Activated CD8-positive, alpha-beta memory T cell treated with anti-CD3 and anti-CD28 coated beads, Interleukin-2, amount 50 U/mL, for 1 hour (primary cell): ENCODE measurements around the gene RELT.

Source experiments
- DNase-seq: peaks from one replicate; pipeline ENCODE4 v3.0.0-alpha.2; 2020; ENCODE audit errors: extremely low read depth

Gene RELT

GRCh38 chr11:73402834-73403185 lies 26.6 kb downstream of the RELT start:
- DNase-seq = no peak

GRCh38 chr11:73403541-73403940 lies 27.3 kb downstream of the RELT start:
- no peak for DNase-seq

- DNase-seq = no peak
Measured at GRCh38 chr11:73404048-73404447, 27.8 kb downstream of the RELT start.

GRCh38 chr11:73404506-73405145 lies 28.4 kb downstream of the RELT start:
- no peak for DNase-seq

GRCh38 chr11:73405146-73405510 lies 28.9 kb downstream of the RELT start:
- DNase-seq = no peak

GRCh38 chr11:73406131-73406530 lies 29.9 kb downstream of the RELT start:
- DNase-seq = no peak

- DNase-seq = no peak
Measured at GRCh38 chr11:73406619-73407018, 30.4 kb downstream of the RELT start.

- no peak for DNase-seq
Measured at GRCh38 chr11:73409431-73409830, 33.2 kb downstream of the RELT start.

- DNase-seq = no peak
Measured at GRCh38 chr11:73410627-73411026, 34.4 kb downstream of the RELT start.

GRCh38 chr11:73411031-73411430 lies 34.8 kb downstream of the RELT start:
- no peak for DNase-seq

- DNase-seq = no peak
Measured at GRCh38 chr11:73412308-73412707, 36.1 kb downstream of the RELT start.

GRCh38 chr11:73413256-73413655 lies 37.1 kb downstream of the RELT start:
- no peak for DNase-seq

GRCh38 chr11:73414977-73415651 lies 38.9 kb downstream of the RELT start:
- no peak for DNase-seq

GRCh38 chr11:73415854-73416615 lies 39.8 kb downstream of the RELT start:
- DNase-seq = no peak

GRCh38 chr11:73416786-73417185 lies 40.6 kb downstream of the RELT start:
- no peak for DNase-seq

- DNase-seq = no peak
Measured at GRCh38 chr11:73420136-73420535, 43.9 kb downstream of the RELT start.

GRCh38 chr11:73422886-73423285 lies 46.7 kb downstream of the RELT start:
- no peak for DNase-seq

GRCh38 chr11:73423506-73423905 lies 47.3 kb downstream of the RELT start:
- no peak for DNase-seq

GRCh38 chr11:73425108-73425507 lies 48.9 kb downstream of the RELT start:
- DNase-seq = no peak

- DNase-seq = no peak
Measured at GRCh38 chr11:73426219-73426850, 50.1 kb downstream of the RELT start.

- no peak for DNase-seq
Measured at GRCh38 chr11:73428227-73428626, 52.0 kb downstream of the RELT start.

- no peak for DNase-seq
Measured at GRCh38 chr11:73428699-73429098, 52.5 kb downstream of the RELT start.
